Neural progenitor cell (in vitro differentiated cells): ENCODE data around the gene PPP2R3A. TPM values are rescaled to one million over a fixed set of nuclear protein-coding genes. Genes with fewer than 3 reads are reported as not detected.
A peak's percentile ranks its signal among the peaks of the same experiment; 100 is the strongest.

Experiments used
- DNase-seq: peaks from one replicate; pipeline ENCODE4 v3.0.0-alpha.2; 2016; ENCODE audit warnings: low spot score
- H2AFZ ChIP-seq: fragments of 200-600 bp; sonication (generic); replicated peaks from 2 replicates; pipeline ENCODE4 v1.6.1; 2016; ENCODE audit warnings: antibody characterized with exemption
- H3F3A ChIP-seq: fragments of 200-600 bp; sonication (generic); 2 replicates; pipeline ENCODE4 v1.6.1; 2016; ENCODE audit warnings: antibody characterized with exemption, low read depth
- H3K27ac ChIP-seq: fragments of 200-600 bp; sonication (generic); 2 replicates; pipeline ENCODE4 v1.5.1; 2016; ENCODE audit warnings: mild to moderate bottlenecking
- H3K27me3 ChIP-seq: fragments of 200-600 bp; sonication (generic); 2 replicates; pipeline ENCODE4 v1.6.1; 2016; ENCODE audit warnings: mild to moderate bottlenecking, moderate library complexity
- H3K36me3 ChIP-seq: fragments of 200-600 bp; sonication (generic); 2 replicates; pipeline ENCODE4 v1.5.1; 2016
- H3K4me1 ChIP-seq: fragments of 200-600 bp; sonication (generic); 2 replicates; pipeline ENCODE4 v1.6.1; 2016; ENCODE audit warnings: mixed run types
- H3K4me2 ChIP-seq: fragments of 200-600 bp; sonication (generic); 2 replicates; pipeline ENCODE4 v1.6.1; 2016
- H3K4me3 ChIP-seq: fragments of 200-600 bp; sonication (generic); 2 replicates; pipeline ENCODE4 v1.5.1; 2016
- H3K79me2 ChIP-seq: fragments of 200-600 bp; sonication (generic); 2 replicates; pipeline ENCODE4 v1.6.1; 2016; ENCODE audit warnings: low read depth
- H3K9ac ChIP-seq: fragments of 200-600 bp; sonication (generic); 2 replicates; pipeline ENCODE4 v1.6.1; 2016
- H3K9me3 ChIP-seq: fragments of 200-600 bp; sonication (generic); 2 replicates; pipeline ENCODE4 v1.5.1; 2016; ENCODE audit warnings: low read depth
- H4K20me1 ChIP-seq: fragments of 200-600 bp; sonication (generic); 2 replicates; pipeline ENCODE4 v1.6.1; 2016; ENCODE audit warnings: low read depth
- H3K27ac Mint-ChIP-seq: 3 replicates; pipeline ENCODE4 v1.8.0; 2021; ENCODE audit warnings: mixed read lengths
- H3K27me3 Mint-ChIP-seq: 2 replicates; pipeline ENCODE4 v1.8.0; 2022; ENCODE audit warnings: low read depth, mild to moderate bottlenecking, inconsistent platforms, moderate library complexity, mixed read lengths; ENCODE audit not compliant: insufficient read depth
- H3K36me3 Mint-ChIP-seq: 3 replicates; pipeline ENCODE4 v1.8.0; 2021; ENCODE audit warnings: mixed read lengths
- H3K4me1 Mint-ChIP-seq: 3 replicates; pipeline ENCODE4 v1.8.0; 2021; ENCODE audit warnings: mixed read lengths
- H3K4me3 Mint-ChIP-seq: 3 replicates; pipeline ENCODE4 v1.8.0; 2021; ENCODE audit warnings: mild to moderate bottlenecking, moderate library complexity, mixed read lengths
- H3K9me3 Mint-ChIP-seq: 3 replicates; pipeline ENCODE4 v1.8.0; 2020; ENCODE audit warnings: mixed read lengths
- CTCF ChIP-seq: fragments of 200-600 bp; sonication (generic); IDR thresholded peaks from 2 replicates; pipeline ENCODE4 v1.5.1; 2017; ENCODE audit warnings: antibody characterized with exemption, mild to moderate bottlenecking
- EZH2 ChIP-seq: fragments of 200-600 bp; sonication (generic); IDR thresholded peaks from 2 replicates; pipeline ENCODE4 v1.6.1; 2017; ENCODE audit warnings: antibody characterized with exemption, mild to moderate bottlenecking, moderate library complexity
- EZH2phosphoT487 ChIP-seq: fragments of 200-600 bp; sonication (generic); IDR thresholded peaks from 2 replicates; pipeline ENCODE4 v1.6.1; 2017; ENCODE audit warnings: antibody characterized with exemption
- total RNA-seq: library from RNA; depleted of rRNA; stranded (reverse); fragments of >200 nt; gene quantifications from 2 replicates; pipeline ENCODE4 v1.2.3, GENCODE V29; 2015; ENCODE audit warnings: low replicate concordance

PPP2R3A gene
- total RNA-seq, 1 donor from 2014 or later = 41.5 TPM

GRCh38 chr3:135917927-135918597 lies 47.5 kb upstream of the PPP2R3A start:
- no peaks in the 10 kb centered on the region for H3K27me3 Mint-ChIP-seq
- H3K27ac ChIP-seq = no peak overlapping the region
- no peak for DNase-seq
- H3K27ac Mint-ChIP-seq = no peak overlapping the region
- H3K9me3 ChIP-seq = no peaks in the 10 kb centered on the region
- no peaks in the 10 kb centered on the region for H3K4me1 ChIP-seq
- no peak overlapping the region for H3K9ac ChIP-seq
- H2AFZ ChIP-seq = no peak overlapping the region
- no peaks in the 10 kb centered on the region for H3K27me3 ChIP-seq
- H3K4me3 ChIP-seq = no peak overlapping the region
- no peaks in the 10 kb centered on the region for H3K9me3 Mint-ChIP-seq
- no peak overlapping the region for H3K4me2 ChIP-seq
- H3K4me1 Mint-ChIP-seq = no peaks in the 10 kb centered on the region
- no peaks in the 10 kb centered on the region for H3F3A ChIP-seq
- TF ChIP-seq CTCF (no peak), EZH2phosphoT487 (no peak), EZH2 (no peak)
- H3K36me3 Mint-ChIP-seq = no peaks in the 10 kb centered on the region
- no peaks in the 10 kb centered on the region for H3K36me3 ChIP-seq
- no peaks in the 10 kb centered on the region for H3K79me2 ChIP-seq
- H4K20me1 ChIP-seq = no peaks in the 10 kb centered on the region
- no peak overlapping the region for H3K4me3 Mint-ChIP-seq

GRCh38 chr3:135918600-135918999 lies 46.9 kb upstream of the PPP2R3A start:
- H3K9me3 Mint-ChIP-seq = no peaks in the 10 kb centered on the region
- H3K27me3 Mint-ChIP-seq = no peaks in the 10 kb centered on the region
- H3K27ac Mint-ChIP-seq = no peak overlapping the region
- Histone ChIP-seq H3K4me1 (no peaks in the 10 kb centered on the region), H3K9ac (no peak overlapping the region), H3K79me2 (no peaks in the 10 kb centered on the region), H3K36me3 (no peaks in the 10 kb centered on the region), H3K9me3 (no peaks in the 10 kb centered on the region), H3K27me3 (no peaks in the 10 kb centered on the region), H4K20me1 (no peaks in the 10 kb centered on the region), H3K4me3 (no peak overlapping the region), H3K4me2 (no peak overlapping the region), H2AFZ (no peak overlapping the region), H3K27ac (no peak overlapping the region), H3F3A (no peaks in the 10 kb centered on the region)
- no peaks in the 10 kb centered on the region for H3K36me3 Mint-ChIP-seq
- TF ChIP-seq EZH2phosphoT487 (no peak), EZH2 (no peak), CTCF (peak; percentile 62)
- H3K4me1 Mint-ChIP-seq = no peaks in the 10 kb centered on the region
- H3K4me3 Mint-ChIP-seq = no peak overlapping the region
- DNase-seq = peak; percentile 26

GRCh38 chr3:135920275-135920674 lies 45.3 kb upstream of the PPP2R3A start:
- no peaks in the 10 kb centered on the region for H3K36me3 Mint-ChIP-seq
- H3K27me3 Mint-ChIP-seq = peaks cover 8% of the 10 kb centered on the region
- no peaks in the 10 kb centered on the region for H3K4me1 ChIP-seq
- H3K36me3 ChIP-seq = no peaks in the 10 kb centered on the region
- no peak overlapping the region for H3K9ac ChIP-seq
- H3K9me3 ChIP-seq = no peaks in the 10 kb centered on the region
- H3K4me1 Mint-ChIP-seq = no peaks in the 10 kb centered on the region
- H2AFZ ChIP-seq = no peak overlapping the region
- H3K27me3 ChIP-seq = no peaks in the 10 kb centered on the region
- no peak overlapping the region for H3K4me3 Mint-ChIP-seq
- no peaks in the 10 kb centered on the region for H3K79me2 ChIP-seq
- no peak for DNase-seq
- no peak for TF ChIP-seq EZH2
- no peak for TF ChIP-seq EZH2phosphoT487
- TF ChIP-seq CTCF = no peak
- no peak overlapping the region for H3K27ac ChIP-seq
- no peaks in the 10 kb centered on the region for H3F3A ChIP-seq
- no peaks in the 10 kb centered on the region for H3K9me3 Mint-ChIP-seq
- no peak overlapping the region for H3K4me2 ChIP-seq
- H3K27ac Mint-ChIP-seq = no peak overlapping the region
- no peaks in the 10 kb centered on the region for H4K20me1 ChIP-seq
- H3K4me3 ChIP-seq = no peak overlapping the region
